ENCODE data around the gene SWAP70. TPM values are rescaled to one million over a fixed set of nuclear protein-coding genes. Genes with fewer than 3 reads are reported as not detected.

The SWAP70 gene
- total and polyA plus RNA-seq, 2 of the 13 experiments (the other 11 are each of a cell fraction or from before 2014, with no cell fraction given): 4.6 to 8.7 TPM

- TF ChIP-seq NFYB (CRISPR knock-in tag; IDR thresholded peaks at IDR 0.05) (no peak), PBX2 (CRISPR knock-in tag; IDR thresholded peaks at IDR 0.05) (no peak), ZFP90 (CRISPR knock-in tag; IDR thresholded peaks at IDR 0.05; ENCODE audit: borderline replicate concordance) (peak; percentile 67; the same call in 1 of the 2 replicates), PREB (CRISPR knock-in tag; IDR thresholded peaks at IDR 0.05) (no peak), ZNF564 (CRISPR knock-in tag; IDR thresholded peaks at IDR 0.05) (peak; percentile 60; the same call in 1 of the 2 replicates), ZNF710 (CRISPR knock-in tag; IDR thresholded peaks at IDR 0.05; ENCODE audit: borderline replicate concordance) (no peak), NFKBIZ (CRISPR knock-in tag; IDR thresholded peaks at IDR 0.05) (peak; percentile 55; the same call in 1 of the 2 replicates), TFE3 (CRISPR knock-in tag; IDR thresholded peaks at IDR 0.05) (peak; percentile 83), NFYC (CRISPR knock-in tag; IDR thresholded peaks at IDR 0.05) (no peak), MAX (IDR thresholded peaks at IDR 0.05) (peak; percentile 72), ZNF788 (CRISPR knock-in tag; IDR thresholded peaks at IDR 0.05; ENCODE audit: borderline replicate concordance) (peak; percentile 87), HNRNPLL (IDR thresholded peaks at IDR 0.05; ENCODE audit: low read depth, low read length, poor library complexity, severe bottlenecking) (no peak), ZIK1 (CRISPR knock-in tag; IDR thresholded peaks at IDR 0.05; ENCODE audit: borderline replicate concordance, low read depth) (peak; percentile 35; the same call in 1 of the 2 replicates), NCOA5 (CRISPR knock-in tag; IDR thresholded peaks at IDR 0.05) (no peak), GMEB2 (CRISPR knock-in tag; IDR thresholded peaks at IDR 0.05; ENCODE audit: low read depth) (no peak), SNAPC2 (CRISPR knock-in tag; IDR thresholded peaks at IDR 0.05) (peak; percentile 88; the same call in 1 of the 2 replicates), SOX6 (IDR thresholded peaks at IDR 0.05) (no peak), SOX6 (CRISPR knock-in tag; IDR thresholded peaks at IDR 0.05) (peak; percentile 86), CSRNP1 (CRISPR knock-in tag; IDR thresholded peaks at IDR 0.05) (peak; percentile 89), ZNF629 (CRISPR knock-in tag; conservative IDR thresholded peaks at IDR 0.05) (peak; percentile 68; the same call in 1 of the 2 replicates)
These were observed 101.6 kb downstream of the SWAP70 start (continued) for GRCh38 chr11:9765320-9766101.
